Iris pigment epithelial cell (primary cell): ENCODE data around the gene B3GAT3.
"Not testable (repeated sequence)": the region's sequence is repeated elsewhere in the genome, so short reads cannot be mapped to it uniquely, and the experiment has no call there.

ENCODE experiments used
- DNase-seq: peaks from one replicate; pipeline ENCODE4 v3.0.0-alpha.2; 2011; ENCODE audit warnings: low read depth

Gene B3GAT3

GRCh38 chr11:62621567-62622470 lies at the start of gene B3GAT3:
TSS of gene B3GAT3 (minus strand) at chr11:62621986. CDS start at chr11:62621947, 39 bp downstream.
- peak; percentile 98 for DNase-seq

- no peak for DNase-seq
Measured at GRCh38 chr11:62671236-62671607, 49.4 kb upstream of the B3GAT3 start.

GRCh38 chr11:62669420-62670161 lies 47.8 kb upstream of the B3GAT3 start:
- DNase-seq, result no peak

- DNase-seq, result no peak
Measured at GRCh38 chr11:62667460-62667859, 45.7 kb upstream of the B3GAT3 start.

- DNase-seq, result no peak
Measured at GRCh38 chr11:62666259-62666926, 44.6 kb upstream of the B3GAT3 start.

GRCh38 chr11:62665599-62666258 lies 43.9 kb upstream of the B3GAT3 start:
- DNase-seq, result peak; percentile 87

GRCh38 chr11:62665075-62665598 lies 43.4 kb upstream of the B3GAT3 start, which contains the start of the genes C11orf98 and CSKMT:
TSS of gene C11orf98 (minus strand) at chr11:62665210. CDS start at chr11:62665169, 41 bp downstream.
TSS of gene CSKMT (plus strand) at chr11:62665312. CDS start at chr11:62665880, 568 bp downstream.
- peak; percentile 94 for DNase-seq

GRCh38 chr11:62664405-62665074 lies 42.8 kb upstream of the B3GAT3 start:
- DNase-seq, result peak; percentile 58

GRCh38 chr11:62656796-62657429 lies 35.1 kb upstream of the B3GAT3 start:
- no peak for DNase-seq

GRCh38 chr11:62654297-62654696 lies 32.5 kb upstream of the B3GAT3 start:
- DNase-seq, result no peak

GRCh38 chr11:62652161-62653006 lies 30.6 kb upstream of the B3GAT3 start:
- no peak for DNase-seq

GRCh38 chr11:62650283-62650682 lies 28.5 kb upstream of the B3GAT3 start:
- DNase-seq, result not testable (repeated sequence)

- no peak for DNase-seq
Measured at GRCh38 chr11:62649486-62649885, 27.7 kb upstream of the B3GAT3 start.

- DNase-seq, result no peak
Measured at GRCh38 chr11:62648967-62649364, 27.2 kb upstream of the B3GAT3 start.

- DNase-seq, result no peak
Measured at GRCh38 chr11:62648185-62648966, 26.6 kb upstream of the B3GAT3 start.

- DNase-seq, result no peak
Measured at GRCh38 chr11:62647609-62648005, 25.8 kb upstream of the B3GAT3 start.

GRCh38 chr11:62646825-62647608 lies 25.2 kb upstream of the B3GAT3 start:
- DNase-seq, result no peak
